CD4-positive, alpha-beta memory T cell (primary cell): ENCODE data around the gene XCR1. TPM values are rescaled to one million over a fixed set of nuclear protein-coding genes. Genes with fewer than 3 reads are reported as not detected.
"Not testable (repeated sequence)": the region's sequence is repeated elsewhere in the genome, so short reads cannot be mapped to it uniquely, and the experiment has no call there.

Source experiments
- CTCF ChIA-PET: fragments of 350-600 bp; sonication (Branson Sonifier 250); formaldehyde crosslinking; loops from one replicate; lab custom pipeline; 2021; ENCODE audit warnings: inconsistent platforms; ENCODE audit not compliant: partially characterized antibody; lab: Charles Lee
- POLR2A ChIA-PET: fragments of 350-600 bp; sonication (Branson Sonifier 250); formaldehyde crosslinking; loops from one replicate; lab custom pipeline; 2021; ENCODE audit not compliant: partially characterized antibody; lab: Charles Lee
- DNase-seq, 5 donors: peaks; one replicate each; pipeline versions ENCODE4 v3.0.0 to v3.0.0-alpha.2; 2020 to 2022; ENCODE audit warnings: mixed read lengths in 1 of 5
- H3K27ac ChIP-seq: one replicate; pipeline ENCODE4 v1.7.0; 2013; ENCODE audit warnings: low read depth, low read length
- H3K27me3 ChIP-seq: 2 replicates; pipeline ENCODE4 v1.7.0; 2013; ENCODE audit warnings: mild to moderate bottlenecking, low read length, moderate library complexity; ENCODE audit not compliant: insufficient read depth
- H3K36me3 ChIP-seq: 2 replicates; pipeline ENCODE4 v1.7.0; 2013; ENCODE audit warnings: mild to moderate bottlenecking, low read length, moderate library complexity; ENCODE audit not compliant: insufficient read depth
- H3K4me1 ChIP-seq: 2 replicates; pipeline ENCODE4 v1.7.0; 2013; ENCODE audit warnings: mild to moderate bottlenecking, low read length, moderate library complexity; ENCODE audit not compliant: insufficient read depth
- H3K4me3 ChIP-seq, 2 donors: one replicate each; pipeline ENCODE4 v1.7.0; 2013; ENCODE audit warnings: low read length in 2 of 2, mild to moderate bottlenecking in 1 of 2
- H3K9me3 ChIP-seq, 2 donors: one replicate each; pipeline ENCODE4 v1.7.0; 2013; ENCODE audit warnings: low read length in 2 of 2, control low read depth in 1 of 2; ENCODE audit not compliant: control insufficient read depth in 1 of 2
- H3K27ac Mint-ChIP-seq, 7 donors: one replicate each; pipeline ENCODE4 v1.8.0; 2020 to 2021; ENCODE audit warnings: mixed read lengths in 7 of 7, mild to moderate bottlenecking in 6 of 7, inconsistent platforms in 3 of 7, moderate library complexity in 3 of 7
- H3K27me3 Mint-ChIP-seq, 2 donors: one replicate each; pipeline ENCODE4 v1.8.0; 2020 to 2021; ENCODE audit warnings: mixed read lengths in 2 of 2
- H3K36me3 Mint-ChIP-seq, 2 donors: one replicate each; pipeline ENCODE4 v1.8.0; 2020 to 2021; ENCODE audit warnings: mixed read lengths in 2 of 2, inconsistent platforms in 1 of 2, mild to moderate bottlenecking in 1 of 2
- H3K4me1 Mint-ChIP-seq, 4 donors: one replicate each; pipeline ENCODE4 v1.8.0; 2020 to 2021; ENCODE audit warnings: mixed read lengths in 4 of 4, mild to moderate bottlenecking in 1 of 4
- H3K4me3 Mint-ChIP-seq, 8 donors: one replicate each; pipeline ENCODE4 v1.8.0; 2020 to 2021; ENCODE audit warnings: mixed read lengths in 8 of 8, mild to moderate bottlenecking in 7 of 8, moderate library complexity in 6 of 8, inconsistent platforms in 3 of 8
- H3K9me3 Mint-ChIP-seq, 8 donors: one replicate each; pipeline ENCODE4 v1.8.0; 2020 to 2021; ENCODE audit warnings: mixed read lengths in 8 of 8, mild to moderate bottlenecking in 5 of 8, inconsistent platforms in 3 of 8, moderate library complexity in 1 of 8
- intact Hi-C: fragments of 100-400 bp; cut with micrococcal nuclease; formaldehyde crosslinking; loops from one replicate; pipeline ENCODE4 v1.15.1; 2023
- polyA plus RNA-seq, 2 donors: library from polyadenylated mRNA; unstranded; fragments of 300-500 nt; fragmentation: Illumina TruSeq; gene quantifications; one replicate each; pipeline ENCODE4 v1.2.3, GENCODE V29; 2021
- total RNA-seq, 2 experiments: library from RNA; stranded (reverse); gene quantifications; one replicate each; pipeline ENCODE4 v1.2.3, GENCODE V29; 2021

The XCR1 gene
- total and polyA plus RNA-seq, 4 experiments from 2014 or later = not detected

DNA sequence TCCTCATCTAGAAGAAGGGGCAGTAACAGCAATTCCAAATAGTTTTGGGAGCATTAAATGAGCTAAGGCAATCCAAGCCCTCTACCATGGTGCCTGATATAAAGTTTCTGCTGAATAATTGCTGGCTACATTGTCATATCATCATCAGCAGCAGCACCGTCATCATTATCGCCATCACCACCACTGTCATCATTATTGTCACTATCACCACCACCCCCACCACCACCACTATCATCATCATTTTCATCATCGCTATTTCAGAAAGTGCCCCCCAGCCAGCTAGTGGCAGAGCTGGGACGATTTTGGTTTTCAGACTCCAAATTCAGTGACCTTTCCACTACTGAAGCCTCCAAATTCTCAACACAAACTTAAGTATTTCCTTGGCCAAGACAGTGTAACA is 15.0 kb downstream of the XCR1 start:
- H3K27ac ChIP-seq = no peak overlapping the region
- CTCF ChIA-PET = interaction anchor here (0.6 kb wide), 1 partner anchor 70 kb away, joined by 3 read pairs; no protein-coding TSS in a partner anchor

DNA sequence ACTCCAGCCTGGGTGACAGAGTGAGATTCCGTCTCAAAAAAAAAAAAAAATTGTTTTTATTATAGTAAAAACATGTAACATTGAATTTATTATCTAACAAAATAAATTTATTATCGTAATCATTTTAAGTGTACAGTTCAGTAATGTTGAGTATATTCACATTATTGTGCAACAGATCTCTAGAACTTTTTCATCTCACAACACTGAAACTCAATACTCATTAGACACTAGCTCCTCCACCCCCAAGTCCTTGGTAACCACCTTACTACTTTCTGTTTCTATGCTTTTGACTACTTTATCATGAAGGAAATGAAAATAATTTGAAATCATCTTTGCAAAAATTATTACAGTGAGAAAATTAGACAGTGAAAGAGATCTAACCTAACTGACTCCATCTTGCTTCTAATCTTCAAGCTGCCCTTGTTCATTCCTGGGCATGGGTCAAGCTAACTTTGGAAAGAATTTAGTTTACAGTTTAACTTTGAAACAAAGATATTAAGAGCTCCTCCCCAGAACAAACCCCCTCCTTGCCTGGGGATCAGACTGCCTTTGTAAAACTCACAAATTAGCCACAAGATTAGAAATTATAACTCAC is 16.7 kb downstream of the XCR1 start:
- H3K27ac ChIP-seq = no peak overlapping the region
- H3K4me1 Mint-ChIP-seq = peaks cover 0 to 2% (median under 1%) of the 10 kb centered on the region in 4 donors
- H3K4me3 Mint-ChIP-seq = no peak overlapping the region
- H3K27ac Mint-ChIP-seq = peak overlapping the region in 1 of 7 donors; percentile 61
- no peaks in the 10 kb centered on the region for H3K27me3 Mint-ChIP-seq
- H3K27me3 ChIP-seq = no peaks in the 10 kb centered on the region
- no peaks in the 10 kb centered on the region for H3K36me3 ChIP-seq
- no peaks in the 10 kb centered on the region for H3K4me1 ChIP-seq
- POLR2A ChIA-PET = interaction anchor here (0.8 kb wide), 1 partner anchor 15 kb away, joined by 3 read pairs; the partner anchor contains the start of gene FYCO1
- no peak overlapping the region for H3K4me3 ChIP-seq
- CTCF ChIA-PET = interaction anchor here (0.7 to 1.3 kb wide), 5 partner anchors 14 to 72 kb away, joined by 3 to 5 read pairs (median 3); no protein-coding TSS in a partner anchor
- intact Hi-C loops = no loop called here
- H3K36me3 Mint-ChIP-seq = no peaks in the 10 kb centered on the region
- H3K9me3 Mint-ChIP-seq = no peaks in the 10 kb centered on the region
- no peak for DNase-seq
- no peaks in the 10 kb centered on the region for H3K9me3 ChIP-seq

More for the DNA sequence above, 15.0 kb downstream of the XCR1 start:
- no peaks in the 10 kb centered on the region for H3K36me3 Mint-ChIP-seq
- H3K27me3 ChIP-seq = no peaks in the 10 kb centered on the region
- no peaks in the 10 kb centered on the region for H3K4me1 ChIP-seq
- DNase-seq = no peak
- H3K27me3 Mint-ChIP-seq = no peaks in the 10 kb centered on the region
- POLR2A ChIA-PET = no interaction called here
- H3K36me3 ChIP-seq = no peaks in the 10 kb centered on the region
- no peak overlapping the region for H3K4me3 ChIP-seq
- H3K9me3 Mint-ChIP-seq = no peaks in the 10 kb centered on the region
- H3K9me3 ChIP-seq = no peaks in the 10 kb centered on the region
- H3K4me3 Mint-ChIP-seq = no peak overlapping the region
- H3K27ac Mint-ChIP-seq = no peak overlapping the region
- intact Hi-C loops = no loop called here
- H3K4me1 Mint-ChIP-seq = peaks cover 0 to 2% (median under 1%) of the 10 kb centered on the region in 4 donors

DNA sequence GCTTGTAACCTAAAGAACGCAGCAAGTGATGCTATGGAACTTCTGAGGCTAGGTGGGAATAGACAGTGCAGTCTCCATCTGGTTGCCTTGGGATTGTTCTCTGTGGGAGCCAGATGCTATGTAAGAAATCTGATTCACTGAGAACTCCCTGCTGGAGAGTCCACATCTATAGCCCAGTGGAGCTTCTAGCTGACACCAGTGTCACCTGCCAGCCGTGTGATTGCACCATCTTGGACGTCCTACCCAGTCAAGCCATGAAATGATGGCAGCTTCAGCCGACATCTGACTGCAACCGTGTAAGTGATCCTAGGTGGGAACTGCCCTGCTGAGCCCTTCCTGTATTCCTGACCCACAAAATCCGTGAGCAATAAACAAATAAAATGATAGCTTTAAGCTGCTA is 19.2 kb downstream of the XCR1 start:
- Mint-ChIP-seq H3K4me1 (peaks cover 0 to 2% (median under 1%) of the 10 kb centered on the region in 4 donors), H3K27me3 (no peaks in the 10 kb centered on the region), H3K36me3 (no peaks in the 10 kb centered on the region), H3K9me3 (no peaks in the 10 kb centered on the region), H3K27ac (no peak overlapping the region), H3K4me3 (no peak overlapping the region)
- Histone ChIP-seq H3K4me1 (no peaks in the 10 kb centered on the region), H3K27me3 (no peaks in the 10 kb centered on the region), H3K4me3 (no peak overlapping the region), H3K27ac (no peak overlapping the region), H3K36me3 (no peaks in the 10 kb centered on the region), H3K9me3 (no peaks in the 10 kb centered on the region)
- intact Hi-C loops = no loop called here
- POLR2A ChIA-PET = no interaction called here
- CTCF ChIA-PET = interaction anchor here (1.3 kb wide), 1 partner anchor 12 kb away, joined by 5 read pairs; no protein-coding TSS in a partner anchor
- no peak for DNase-seq

DNA sequence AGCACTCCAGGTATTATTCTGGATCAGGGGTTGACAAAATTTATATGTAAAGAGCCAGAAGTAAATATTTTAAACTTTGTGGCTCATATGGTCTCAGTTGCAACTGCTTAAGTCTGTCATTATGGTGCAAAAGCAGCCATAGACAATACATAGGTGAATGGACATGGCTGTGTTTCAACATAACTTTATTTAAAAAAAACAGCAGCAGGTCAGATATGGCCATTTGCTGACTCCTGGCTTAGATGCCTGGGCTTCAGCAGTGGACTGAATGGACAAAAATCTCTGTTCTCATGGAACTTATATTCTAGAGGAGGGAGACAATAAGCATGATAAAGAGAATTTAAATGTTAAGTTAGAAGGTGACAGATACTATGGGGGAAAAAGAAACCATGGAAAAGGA is 20.0 kb downstream of the XCR1 start:
- no peak overlapping the region for H3K27ac ChIP-seq
- H3K4me1 Mint-ChIP-seq = peaks cover 0 to 2% (median under 1%) of the 10 kb centered on the region in 4 donors
- no peaks in the 10 kb centered on the region for H3K4me1 ChIP-seq
- H3K4me3 Mint-ChIP-seq = no peak overlapping the region
- intact Hi-C loops = no loop called here
- H3K36me3 Mint-ChIP-seq = no peaks in the 10 kb centered on the region
- ChIA-PET POLR2A (interaction anchor here (1.1 kb wide), 1 partner anchor 61 kb away, joined by 4 read pairs; no protein-coding TSS in a partner anchor), CTCF (no interaction called here)
- H3K27me3 Mint-ChIP-seq = no peaks in the 10 kb centered on the region
- H3K4me3 ChIP-seq = no peak overlapping the region
- no peak overlapping the region for H3K27ac Mint-ChIP-seq
- H3K9me3 Mint-ChIP-seq = no peaks in the 10 kb centered on the region
- DNase-seq = no peak
- no peaks in the 10 kb centered on the region for H3K9me3 ChIP-seq
- no peaks in the 10 kb centered on the region for H3K27me3 ChIP-seq
- H3K36me3 ChIP-seq = no peaks in the 10 kb centered on the region

DNA sequence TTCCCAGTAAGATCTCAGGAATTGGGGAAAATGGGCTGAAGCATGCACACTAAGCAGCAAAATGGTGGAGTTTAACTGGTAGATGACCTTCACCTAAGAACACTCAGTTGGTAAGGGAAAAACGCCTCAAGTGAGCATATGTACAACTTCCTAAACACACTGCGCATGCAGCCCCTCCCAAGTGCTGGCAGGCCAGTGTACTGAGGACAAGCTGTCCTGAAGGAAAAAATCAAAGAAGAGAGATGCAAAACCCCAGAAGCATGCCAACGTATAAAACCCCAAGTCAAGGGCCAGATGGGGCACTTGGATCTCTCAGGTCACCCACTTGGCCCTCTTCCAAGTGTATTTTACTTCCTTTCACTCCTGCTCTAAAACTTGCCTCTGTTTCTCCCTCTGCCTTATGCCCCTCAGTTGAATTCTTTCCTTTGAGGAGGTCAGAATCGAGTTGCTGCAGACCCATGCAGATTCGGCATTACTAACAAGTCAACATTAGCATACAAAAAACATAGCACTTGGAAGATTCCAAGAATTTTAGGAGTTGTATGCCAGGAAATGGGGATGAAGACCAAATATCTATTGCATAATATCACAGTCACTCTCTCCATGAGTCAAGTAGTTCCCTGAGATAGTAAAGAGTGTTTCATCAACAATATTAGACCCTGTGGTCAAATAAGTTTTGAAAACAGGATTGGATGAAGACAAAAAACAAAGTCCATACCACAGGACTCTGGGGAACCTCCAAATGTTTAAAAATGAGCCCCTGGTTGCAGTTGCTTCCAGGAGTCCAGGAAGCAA is 20.8 kb downstream of the XCR1 start:
- CTCF ChIA-PET = no interaction called here
- Mint-ChIP-seq H3K4me3 (no peak overlapping the region), H3K36me3 (no peaks in the 10 kb centered on the region), H3K27me3 (no peaks in the 10 kb centered on the region), H3K4me1 (peaks cover 0 to 2% (median under 1%) of the 10 kb centered on the region in 4 donors), H3K9me3 (no peaks in the 10 kb centered on the region), H3K27ac (peak overlapping the region in 1 of 7 donors; percentile 42)
- Histone ChIP-seq H3K36me3 (no peaks in the 10 kb centered on the region), H3K27ac (no peak overlapping the region), H3K4me3 (no peak overlapping the region), H3K9me3 (no peaks in the 10 kb centered on the region), H3K27me3 (no peaks in the 10 kb centered on the region), H3K4me1 (no peaks in the 10 kb centered on the region)
- DNase-seq = no peak
- POLR2A ChIA-PET = interaction anchor here (1.1 kb wide), 1 partner anchor 62 kb away, joined by 4 read pairs; no protein-coding TSS in a partner anchor
- intact Hi-C loops = no loop called here

DNA sequence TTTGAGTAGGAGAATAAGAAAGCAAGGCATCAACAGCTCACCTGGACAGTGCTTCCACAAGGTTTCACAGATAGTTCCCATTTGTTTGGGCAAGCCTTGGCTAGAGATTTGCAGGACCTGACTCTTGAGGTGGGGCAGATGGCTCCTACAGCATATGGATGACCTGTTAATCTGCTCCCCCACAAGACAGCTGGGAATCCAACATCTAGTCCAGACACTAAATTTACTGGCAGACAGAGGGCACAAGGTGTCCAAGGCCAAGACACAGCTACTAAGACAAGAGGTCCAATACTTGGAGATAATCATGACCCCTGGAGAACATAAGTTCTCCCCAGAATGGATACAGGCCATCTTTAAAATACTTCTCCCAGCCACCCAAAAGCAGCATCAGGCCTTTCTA is 23.6 kb downstream of the XCR1 start:
- H3K4me1 ChIP-seq, H3K9me3 ChIP-seq, H3K9me3 Mint-ChIP-seq, H3K4me3 ChIP-seq, H3K27me3 Mint-ChIP-seq, POLR2A ChIA-PET, H3K27ac Mint-ChIP-seq, H3K27me3 ChIP-seq, DNase-seq, H3K27ac ChIP-seq, H3K4me3 Mint-ChIP-seq, H3K4me1 Mint-ChIP-seq, H3K36me3 Mint-ChIP-seq, H3K36me3 ChIP-seq, intact Hi-C loops: not testable (repeated sequence)
- CTCF ChIA-PET = interaction anchor here (1.0 to 1.2 kb wide), 2 partner anchors 11 to 27 kb away, joined by 3 read pairs; no protein-coding TSS in a partner anchor

DNA sequence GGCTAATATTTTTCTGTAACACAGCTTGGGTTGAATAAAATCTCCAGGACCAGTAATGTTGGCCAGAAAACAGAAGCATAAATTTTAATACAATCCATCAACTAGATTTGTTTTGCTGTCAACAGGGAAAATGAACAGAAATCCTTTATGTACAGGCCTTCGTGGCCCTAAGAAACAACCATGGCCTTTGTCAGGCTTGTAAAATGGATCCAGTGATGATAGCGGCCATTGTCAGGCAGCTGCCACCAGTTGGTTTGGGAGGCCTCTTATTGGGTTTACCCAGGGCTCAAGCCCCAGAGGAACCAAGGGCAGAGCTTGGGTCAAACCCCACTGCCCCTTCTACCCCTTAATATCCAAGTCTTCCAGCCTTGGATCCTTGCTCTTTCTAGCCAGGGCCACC is 26.1 kb downstream of the XCR1 start:
- Histone ChIP-seq H3K4me3 (no peak overlapping the region), H3K27ac (no peak overlapping the region), H3K9me3 (no peaks in the 10 kb centered on the region), H3K36me3 (no peaks in the 10 kb centered on the region), H3K4me1 (peaks cover 3% of the 10 kb centered on the region), H3K27me3 (no peaks in the 10 kb centered on the region)
- H3K9me3 Mint-ChIP-seq = no peaks in the 10 kb centered on the region
- CTCF ChIA-PET = no interaction called here
- peaks cover 0 to 10% (median 4%) of the 10 kb centered on the region in 4 donors for H3K4me1 Mint-ChIP-seq
- no peak overlapping the region for H3K27ac Mint-ChIP-seq
- no peak for DNase-seq
- H3K4me3 Mint-ChIP-seq = no peak overlapping the region
- H3K36me3 Mint-ChIP-seq = no peaks in the 10 kb centered on the region
- intact Hi-C loops = no loop called here
- POLR2A ChIA-PET = interaction anchor here (1.7 kb wide), 1 partner anchor 36 kb away, joined by 5 read pairs; no protein-coding TSS in a partner anchor
- H3K27me3 Mint-ChIP-seq = no peaks in the 10 kb centered on the region
